CD4-positive, alpha-beta T cell treated with Interleukin-4 for 4 hours (primary cell): Measurements from ENCODE around the gene HMG20B.
"Not testable (repeated sequence)": the region's sequence is repeated elsewhere in the genome, so short reads cannot be mapped to it uniquely, and the experiment has no call there.

Source experiments
- DNase-seq: peaks from one replicate; pipeline ENCODE4 v3.0.0-alpha.2; 2020

The HMG20B gene

DNA sequence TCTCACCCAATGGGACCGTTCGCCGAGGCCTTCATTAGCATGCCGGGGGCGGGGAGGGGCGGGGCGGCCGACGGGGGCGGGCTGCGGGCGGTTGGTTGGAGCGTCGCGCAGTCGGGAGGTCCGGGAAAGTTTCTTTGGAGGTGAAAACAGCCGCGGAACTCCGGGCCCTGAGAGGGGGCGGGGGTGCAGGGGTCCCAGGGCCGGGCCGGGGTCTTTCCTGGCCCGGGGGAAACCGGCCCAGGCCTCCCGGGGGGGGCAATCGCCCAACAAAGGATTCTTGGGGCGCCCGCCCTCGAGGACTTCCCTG lies at the start of gene HMG20B:
Gene HMG20B, plus strand, starts transcription at position 90 of the 307 bp plus-strand sequence. CDS start 366 bp downstream, outside the sequence.
- no peak for DNase-seq

DNA sequence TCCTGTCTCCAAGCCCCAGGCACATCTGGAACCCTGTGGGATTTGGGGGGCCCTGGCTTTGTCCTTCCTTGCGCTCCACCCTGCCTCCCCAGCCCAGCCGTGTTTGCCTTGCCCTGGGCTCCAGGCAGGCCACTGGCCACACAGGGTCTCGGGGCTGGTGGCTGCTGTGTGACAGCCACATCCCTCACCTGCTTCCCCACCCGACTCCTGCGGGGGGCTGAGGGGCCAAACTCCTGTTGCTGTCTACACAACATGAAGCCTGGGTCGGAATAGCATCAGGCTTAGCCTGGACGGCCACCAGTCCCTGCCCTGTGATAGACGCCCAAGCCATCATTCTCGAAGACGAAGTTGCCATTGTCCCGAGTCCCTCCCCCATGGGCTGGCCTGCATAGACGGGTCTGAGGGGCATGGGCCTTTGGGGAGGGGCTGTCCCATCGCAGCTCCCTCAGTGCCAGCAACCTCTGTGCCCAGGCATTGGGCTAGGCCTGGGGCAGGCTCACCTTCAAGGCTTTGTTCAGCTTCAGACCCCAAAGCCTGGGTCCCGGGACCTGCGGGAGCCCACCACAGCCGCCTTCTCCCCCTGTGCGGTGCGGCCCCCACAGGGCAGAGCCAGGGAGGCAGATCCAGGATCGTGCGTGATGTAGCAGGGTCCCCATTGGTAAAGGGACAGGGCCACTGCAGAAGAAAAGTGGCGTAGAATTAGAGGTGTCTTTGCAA lies 49.2 kb upstream of the HMG20B start:
- no peak for DNase-seq

DNA sequence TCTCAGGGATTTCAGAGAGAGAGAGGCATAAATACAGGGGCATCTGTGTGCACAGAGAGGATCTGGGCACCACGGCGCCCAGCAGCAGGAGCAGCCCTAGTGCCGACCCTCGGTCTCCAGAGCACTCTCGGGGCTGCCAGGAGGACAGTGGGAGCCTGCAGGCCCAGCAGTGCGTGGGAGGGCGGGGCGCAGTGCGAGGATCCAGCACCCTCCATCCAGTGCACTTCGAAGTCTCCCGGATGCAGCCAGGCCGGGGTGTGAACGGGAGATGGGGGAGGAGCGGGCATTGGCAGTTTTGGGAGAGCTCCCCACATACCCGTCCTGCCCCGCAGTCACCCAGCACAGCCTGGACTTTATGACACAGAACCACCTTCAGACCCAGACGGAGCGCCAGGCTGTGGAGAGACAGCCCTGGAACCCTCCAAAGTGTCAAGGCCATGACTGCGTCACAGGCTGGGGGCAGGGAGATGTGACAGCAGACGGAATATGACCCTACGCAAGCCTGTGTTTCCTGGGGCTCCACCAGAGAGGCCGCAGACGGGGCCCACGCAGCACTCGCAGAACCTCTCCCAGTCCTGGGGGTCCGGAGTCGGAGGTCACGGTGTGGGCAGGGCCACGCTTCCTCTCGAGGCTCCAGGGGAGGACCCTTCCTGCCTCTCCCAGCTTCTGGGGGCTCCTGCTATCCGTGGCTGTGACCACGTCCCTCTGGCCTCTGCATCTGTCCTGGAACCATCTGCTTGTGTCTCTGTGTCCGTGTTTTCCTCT lies 48.5 kb upstream of the HMG20B start:
- DNase-seq: no peak

DNA sequence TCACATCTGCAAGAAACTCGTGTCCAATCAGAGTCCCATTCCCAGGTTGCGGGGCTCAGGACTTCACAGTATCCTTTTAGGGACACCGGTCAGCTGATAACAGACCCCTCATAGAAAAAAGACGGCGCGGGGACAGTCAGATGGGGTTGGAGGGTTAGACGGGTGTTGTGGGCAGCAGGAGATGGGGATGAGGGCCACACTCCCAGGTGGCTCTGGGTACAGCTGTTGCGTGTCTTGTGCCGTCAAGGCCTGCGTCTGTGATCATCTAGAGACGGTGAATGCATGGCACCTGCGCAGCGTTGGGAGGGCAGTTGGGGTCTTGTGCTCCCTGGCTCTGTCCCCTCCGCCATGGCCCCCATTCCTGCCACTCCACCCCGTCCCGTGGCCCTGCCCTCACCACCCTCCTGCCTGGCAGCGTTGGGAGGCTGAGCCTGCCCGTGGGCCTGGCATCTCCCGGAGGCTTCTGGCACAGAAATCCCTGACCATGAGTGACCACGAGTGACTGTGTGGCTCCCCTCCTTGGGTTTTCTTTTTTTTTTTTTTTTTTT lies 47.8 kb upstream of the HMG20B start:
- DNase-seq: no peak

DNA sequence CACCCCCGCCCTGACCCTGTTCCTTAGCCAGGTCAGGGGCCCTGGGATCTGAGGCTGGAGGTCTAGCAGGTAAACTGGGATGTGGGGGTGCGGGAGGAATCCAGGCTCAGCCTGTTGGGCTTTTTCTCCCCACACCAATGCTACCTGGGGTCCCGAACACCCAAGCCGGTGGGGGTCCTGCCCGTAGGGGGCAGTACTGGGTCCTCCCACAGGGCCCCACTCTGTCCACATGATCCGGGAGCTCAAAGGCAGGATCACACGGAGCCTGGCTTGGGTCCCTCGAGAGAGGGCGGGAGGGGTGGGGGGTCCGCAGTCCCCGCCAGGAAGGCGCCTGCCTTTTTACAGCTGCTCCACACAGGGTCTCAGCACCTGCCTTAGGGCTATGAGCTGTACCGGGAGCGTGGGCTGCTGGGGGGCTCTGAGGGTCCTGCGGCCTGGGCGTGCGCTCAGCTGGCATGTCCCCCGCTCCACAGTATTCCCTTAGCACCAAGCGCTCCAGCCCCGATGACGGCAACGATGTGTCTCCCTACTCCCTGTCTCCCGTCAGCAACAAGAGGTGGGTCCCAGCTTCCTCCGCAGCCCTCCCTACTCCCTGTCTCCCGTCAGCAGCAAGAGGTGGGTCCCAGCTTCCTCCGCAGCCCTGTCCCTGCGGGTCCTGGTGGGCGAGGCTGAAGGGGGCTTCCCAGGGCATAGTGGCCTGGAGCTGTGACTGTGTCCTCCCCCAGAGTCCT lies 46.1 kb upstream of the HMG20B start:
- no peak for DNase-seq

DNA sequence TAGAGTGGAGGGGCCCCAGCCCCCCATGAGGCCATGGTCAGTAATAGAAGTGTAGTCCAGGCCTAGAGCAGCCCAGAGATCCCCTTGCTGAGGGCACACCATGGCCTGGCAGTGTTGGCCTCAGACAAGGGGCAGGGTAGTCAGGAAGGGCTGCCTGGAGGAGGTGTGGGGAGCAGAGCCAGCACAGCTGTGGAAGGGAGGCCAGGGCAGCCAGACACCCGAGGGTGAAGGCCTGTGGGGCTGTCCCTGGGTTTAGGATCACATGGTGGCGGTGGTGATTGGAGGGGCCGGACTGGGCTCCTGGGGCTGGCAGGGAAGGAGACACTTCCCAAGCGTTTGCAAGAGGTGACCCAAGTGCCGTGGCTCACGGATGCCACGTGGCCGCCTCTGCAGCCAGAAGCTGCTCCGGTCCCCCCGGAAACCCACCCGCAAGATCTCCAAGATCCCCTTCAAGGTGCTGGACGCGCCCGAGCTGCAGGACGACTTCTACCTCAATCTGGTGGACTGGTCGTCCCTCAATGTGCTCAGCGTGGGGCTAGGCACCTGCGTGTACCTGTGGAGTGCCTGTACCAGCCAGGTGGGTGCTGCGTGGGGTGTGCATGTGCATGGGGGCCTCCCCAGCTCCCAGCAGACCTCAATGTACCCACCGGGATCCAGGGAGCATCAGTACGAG lies 45.4 kb upstream of the HMG20B start:
- no peak for DNase-seq

DNA sequence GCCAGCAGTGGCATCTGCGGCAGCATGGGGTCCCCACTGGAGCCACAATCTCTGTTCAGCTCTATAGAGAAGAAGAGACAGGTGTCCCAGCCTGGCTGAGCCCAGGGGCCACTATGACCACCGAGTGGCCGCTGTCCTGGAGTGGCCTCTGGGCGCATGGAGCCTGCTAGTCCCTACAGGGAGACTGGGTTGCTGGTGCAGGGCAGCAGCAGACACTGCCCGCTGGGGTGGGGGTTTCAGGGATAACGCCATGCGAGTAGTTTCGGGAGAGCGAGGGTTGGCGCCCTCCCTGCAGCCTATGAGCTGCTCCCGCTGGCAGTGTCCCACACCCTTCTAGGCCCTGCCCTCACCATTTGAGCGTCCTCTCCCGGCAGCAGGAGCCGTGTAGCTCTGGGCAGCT lies 44.7 kb upstream of the HMG20B start:
- DNase-seq: no peak

DNA sequence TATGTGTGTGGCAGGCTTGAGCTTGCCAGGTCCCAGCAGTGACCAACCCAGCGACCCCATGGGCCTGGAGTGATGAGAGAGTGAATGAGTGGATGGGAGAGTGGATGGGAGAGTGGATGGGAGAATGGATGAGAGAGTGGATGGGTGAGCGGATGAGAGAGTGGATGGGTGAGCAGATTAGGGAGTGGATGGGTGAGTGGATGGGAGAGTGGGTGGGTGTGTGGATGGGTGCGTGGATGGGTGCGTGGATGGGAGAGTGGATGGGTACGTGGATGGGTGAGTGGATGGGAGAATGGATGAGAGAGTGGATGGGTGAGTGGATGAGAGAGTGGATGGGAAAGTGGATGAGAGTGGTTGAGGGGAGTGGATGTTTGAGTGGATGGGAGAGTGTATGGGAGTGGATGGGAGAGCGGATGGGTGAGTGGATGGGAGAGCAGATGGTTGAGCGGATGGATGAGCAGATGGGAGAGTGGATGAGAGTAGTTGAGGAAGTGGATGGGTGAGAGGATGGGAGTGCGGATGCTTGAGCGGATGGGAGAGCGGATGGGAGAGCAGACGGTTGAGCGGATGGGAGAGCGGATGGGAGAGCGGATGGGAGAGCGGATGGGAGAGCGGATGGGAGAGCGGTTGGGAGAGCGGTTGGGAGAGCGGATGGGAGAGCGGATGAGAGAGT lies 44.1 kb upstream of the HMG20B start:
- no peak for DNase-seq

DNA sequence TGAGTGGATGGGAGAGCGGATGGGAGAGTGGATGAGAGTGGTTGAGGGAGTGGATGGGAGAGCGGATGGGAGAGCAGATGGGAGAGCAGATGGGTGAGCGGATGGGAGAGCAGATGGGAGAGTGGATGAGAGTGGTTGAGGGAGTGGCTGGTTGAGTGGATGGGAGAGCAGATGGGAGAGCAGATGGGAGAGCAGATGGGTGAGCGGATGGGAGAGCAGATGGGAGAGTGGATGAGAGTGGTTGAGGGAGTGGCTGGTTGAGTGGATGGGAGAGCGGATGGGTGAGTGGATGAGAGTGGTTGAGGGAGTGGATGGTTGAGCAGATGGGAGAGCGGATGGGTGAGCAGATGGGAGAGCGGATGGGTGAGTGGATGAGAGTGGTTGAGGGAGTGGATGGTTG lies 43.4 kb upstream of the HMG20B start:
- DNase-seq: not testable (repeated sequence)

DNA sequence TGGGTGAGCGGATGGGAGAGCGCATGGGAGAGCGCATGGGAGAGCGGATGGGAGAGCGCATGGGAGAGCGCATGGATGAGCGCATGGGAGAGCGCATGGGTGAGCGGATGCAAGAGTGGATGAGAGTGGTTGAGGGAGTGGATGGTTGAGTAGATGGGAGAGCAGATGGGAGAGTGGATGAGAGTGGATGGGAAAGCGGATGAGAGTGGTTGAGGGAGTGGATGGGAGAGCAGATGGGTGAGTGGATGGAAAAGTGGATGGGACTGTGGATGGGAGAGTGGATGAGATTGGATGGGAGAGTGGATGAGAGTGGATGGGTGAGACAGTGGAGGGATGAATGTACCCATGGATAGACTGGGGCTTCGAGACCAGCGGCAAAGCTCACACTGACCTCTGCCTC lies 42.4 kb upstream of the HMG20B start:
- DNase-seq: no peak

DNA sequence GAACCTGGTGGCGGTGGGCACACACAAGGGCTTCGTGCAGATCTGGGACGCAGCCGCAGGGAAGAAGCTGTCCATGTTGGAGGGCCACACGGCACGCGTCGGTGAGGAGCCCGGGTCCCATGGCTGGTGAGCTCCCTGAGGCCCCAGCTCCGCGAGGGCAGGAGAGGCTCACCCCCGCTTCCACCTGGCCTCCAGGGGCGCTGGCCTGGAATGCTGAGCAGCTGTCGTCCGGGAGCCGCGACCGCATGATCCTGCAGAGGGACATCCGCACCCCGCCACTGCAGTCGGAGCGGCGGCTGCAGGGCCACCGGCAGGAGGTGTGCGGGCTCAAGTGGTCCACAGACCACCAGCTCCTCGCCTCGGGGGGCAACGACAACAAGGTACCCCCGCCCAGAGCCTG lies 41.0 kb upstream of the HMG20B start:
- DNase-seq: no peak

DNA sequence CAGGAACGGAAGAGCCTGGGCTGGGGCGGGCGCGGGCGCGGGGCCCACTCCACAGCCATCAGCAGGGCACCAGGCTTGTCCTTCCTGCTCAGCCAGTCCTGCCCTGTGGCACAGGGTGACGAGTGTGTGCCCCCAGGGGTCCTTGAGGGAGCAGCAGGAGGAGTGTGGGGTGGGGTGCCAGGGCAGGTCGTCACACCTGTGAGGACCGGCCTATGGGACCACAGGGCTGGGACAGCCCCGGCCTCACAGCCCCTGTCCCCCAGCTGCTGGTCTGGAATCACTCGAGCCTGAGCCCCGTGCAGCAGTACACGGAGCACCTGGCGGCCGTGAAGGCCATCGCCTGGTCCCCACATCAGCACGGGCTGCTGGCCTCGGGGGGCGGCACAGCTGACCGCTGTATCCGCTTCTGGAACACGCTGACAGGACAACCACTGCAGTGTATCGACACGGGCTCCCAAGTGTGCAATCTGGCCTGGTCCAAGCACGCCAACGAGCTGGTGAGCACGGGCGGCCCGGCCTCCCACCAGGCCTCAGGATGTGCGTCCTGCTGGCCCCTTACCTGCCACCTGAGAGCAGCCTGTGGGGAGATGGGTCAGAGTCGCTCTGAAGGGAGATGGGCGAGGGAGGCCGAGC lies 40.5 kb upstream of the HMG20B start:
- no peak for DNase-seq

DNA sequence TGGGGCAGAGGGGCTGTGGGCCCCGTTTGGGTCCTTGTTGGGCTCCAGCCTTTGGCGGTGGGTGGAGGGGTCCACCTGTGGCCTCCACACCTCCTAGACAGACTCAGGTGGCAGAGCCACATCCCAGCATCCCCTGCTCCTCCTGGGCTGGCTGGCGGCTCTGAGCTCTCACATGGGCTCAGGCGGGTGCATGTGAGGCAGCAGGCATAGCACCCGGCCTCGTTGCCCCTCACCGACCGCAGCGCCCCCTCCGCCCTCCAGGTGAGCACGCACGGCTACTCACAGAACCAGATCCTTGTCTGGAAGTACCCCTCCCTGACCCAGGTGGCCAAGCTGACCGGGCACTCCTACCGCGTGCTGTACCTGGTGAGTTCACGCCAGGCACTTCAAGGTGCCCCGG lies 39.7 kb upstream of the HMG20B start:
- DNase-seq: no peak

DNA sequence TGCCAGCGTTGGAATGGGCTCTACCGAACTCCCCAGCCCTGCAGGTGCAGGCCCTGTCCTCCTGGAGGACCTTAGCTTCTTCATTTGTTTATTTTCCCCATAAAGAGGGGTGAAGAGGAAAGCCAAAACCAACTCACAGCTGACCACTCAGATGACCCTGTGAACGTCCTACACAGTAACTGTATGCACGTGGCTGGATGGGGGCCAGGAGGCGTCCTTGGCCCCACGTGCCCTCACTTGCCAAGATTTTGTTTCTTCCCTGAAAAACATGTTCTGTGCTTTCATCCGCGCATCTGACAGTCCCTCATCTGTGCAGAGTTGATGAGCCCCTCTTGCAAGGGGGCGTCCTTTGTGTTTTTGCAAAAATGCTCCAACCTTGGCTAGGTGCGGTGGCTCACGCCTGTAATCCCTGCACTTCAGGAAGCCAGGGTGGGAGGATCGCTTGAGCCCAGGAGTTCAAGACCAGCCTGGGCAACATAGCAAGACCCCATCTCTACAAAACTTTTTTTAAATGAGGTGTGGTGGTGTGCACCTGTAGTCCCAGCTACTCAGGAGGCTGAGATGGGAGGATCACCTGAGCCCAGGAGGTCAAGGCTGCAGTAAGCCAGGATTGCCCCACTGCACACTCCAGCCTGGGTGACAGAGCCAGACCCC lies 39.1 kb upstream of the HMG20B start:
- DNase-seq: no peak

DNA sequence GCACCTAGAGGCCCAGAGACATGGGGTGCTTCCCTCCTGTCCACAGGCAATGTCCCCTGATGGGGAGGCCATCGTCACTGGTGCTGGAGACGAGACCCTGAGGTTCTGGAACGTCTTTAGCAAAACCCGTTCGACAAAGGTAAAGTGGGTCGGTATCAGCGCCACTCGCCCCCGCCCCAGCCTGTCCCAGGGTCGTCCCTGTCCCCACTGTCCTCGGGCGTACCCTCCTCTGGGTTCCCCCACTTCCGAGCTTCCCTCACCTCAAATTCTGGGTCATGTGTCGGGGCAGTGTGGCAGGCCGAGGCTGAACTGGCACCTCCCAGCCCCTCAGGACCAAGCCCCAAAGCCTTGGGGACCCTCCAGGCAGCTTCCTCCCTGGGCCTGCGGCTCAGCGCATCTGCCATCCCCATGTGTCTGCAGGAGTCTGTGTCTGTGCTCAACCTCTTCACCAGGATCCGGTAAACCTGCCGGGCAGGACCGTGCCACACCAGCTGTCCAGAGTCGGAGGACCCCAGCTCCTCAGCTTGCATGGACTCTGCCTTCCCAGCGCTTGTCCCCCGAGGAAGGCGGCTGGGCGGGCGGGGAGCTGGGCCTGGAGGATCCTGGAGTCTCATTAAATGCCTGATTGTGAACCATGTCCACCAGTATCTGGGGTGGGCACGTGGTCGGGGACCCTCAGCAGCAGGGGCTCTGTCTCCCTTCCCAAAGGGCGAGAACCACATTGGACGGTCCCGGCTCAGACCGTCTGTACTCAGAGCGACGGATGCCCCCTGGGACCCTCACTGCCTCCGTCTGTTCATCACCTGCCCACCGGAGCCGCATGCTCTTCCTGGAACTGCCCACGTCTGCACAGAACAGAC lies 38.1 kb upstream of the HMG20B start:
- no peak for DNase-seq

DNA sequence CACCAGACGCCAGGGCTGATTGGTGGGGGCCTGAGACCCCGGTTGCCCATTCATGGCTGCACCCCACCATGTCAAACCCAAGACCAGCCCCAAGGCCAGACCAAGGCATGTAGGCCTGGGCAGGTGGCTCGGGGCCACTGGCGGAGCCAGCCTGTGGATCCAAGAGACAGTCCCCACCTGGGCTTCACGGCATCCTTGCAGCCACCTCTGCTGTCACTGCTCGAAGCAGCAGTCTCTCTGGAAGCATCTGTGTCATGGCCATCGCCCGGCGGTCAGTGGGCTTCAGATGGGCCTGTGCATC lies 37.6 kb upstream of the HMG20B start:
- no peak for DNase-seq

DNA sequence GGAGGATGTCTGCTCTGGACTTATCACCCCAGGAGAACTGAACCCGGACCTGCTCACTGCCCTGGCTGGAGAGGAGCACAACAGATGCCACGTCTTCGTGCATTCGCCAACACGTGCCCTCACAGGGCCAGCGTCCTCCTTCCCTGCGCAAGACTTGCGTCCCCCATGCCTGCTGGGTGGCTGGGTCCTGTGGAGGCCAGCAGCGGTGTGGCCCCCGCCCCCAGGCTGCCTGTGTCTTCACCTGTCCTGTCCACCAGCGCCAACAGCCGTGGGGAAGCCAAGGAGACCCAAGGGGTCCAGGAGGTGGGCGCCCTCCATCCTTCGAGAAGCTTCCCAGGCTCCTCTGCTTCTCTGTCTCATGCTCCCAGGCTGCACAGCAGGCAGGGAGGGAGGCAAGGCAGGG lies 37.2 kb upstream of the HMG20B start:
- DNase-seq: no peak

DNA sequence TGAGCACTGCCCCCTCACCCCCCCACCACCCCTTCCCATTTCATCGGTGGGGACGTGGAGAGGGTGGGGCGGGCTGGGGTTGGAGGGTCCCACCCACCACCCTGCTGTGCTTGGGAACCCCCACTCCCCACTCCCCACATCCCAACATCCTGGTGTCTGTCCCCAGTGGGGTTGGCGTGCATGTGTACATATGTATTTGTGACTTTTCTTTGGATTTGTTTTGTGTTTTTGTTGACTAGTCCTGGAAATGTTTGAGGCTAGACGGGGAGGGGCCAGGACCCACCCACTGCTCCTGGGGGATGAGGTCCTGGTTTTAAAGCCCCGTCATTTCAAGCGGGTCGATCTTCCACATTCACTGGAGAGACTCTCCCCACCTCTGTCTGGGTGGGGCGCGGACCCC lies 36.8 kb upstream of the HMG20B start:
- no peak for DNase-seq

DNA sequence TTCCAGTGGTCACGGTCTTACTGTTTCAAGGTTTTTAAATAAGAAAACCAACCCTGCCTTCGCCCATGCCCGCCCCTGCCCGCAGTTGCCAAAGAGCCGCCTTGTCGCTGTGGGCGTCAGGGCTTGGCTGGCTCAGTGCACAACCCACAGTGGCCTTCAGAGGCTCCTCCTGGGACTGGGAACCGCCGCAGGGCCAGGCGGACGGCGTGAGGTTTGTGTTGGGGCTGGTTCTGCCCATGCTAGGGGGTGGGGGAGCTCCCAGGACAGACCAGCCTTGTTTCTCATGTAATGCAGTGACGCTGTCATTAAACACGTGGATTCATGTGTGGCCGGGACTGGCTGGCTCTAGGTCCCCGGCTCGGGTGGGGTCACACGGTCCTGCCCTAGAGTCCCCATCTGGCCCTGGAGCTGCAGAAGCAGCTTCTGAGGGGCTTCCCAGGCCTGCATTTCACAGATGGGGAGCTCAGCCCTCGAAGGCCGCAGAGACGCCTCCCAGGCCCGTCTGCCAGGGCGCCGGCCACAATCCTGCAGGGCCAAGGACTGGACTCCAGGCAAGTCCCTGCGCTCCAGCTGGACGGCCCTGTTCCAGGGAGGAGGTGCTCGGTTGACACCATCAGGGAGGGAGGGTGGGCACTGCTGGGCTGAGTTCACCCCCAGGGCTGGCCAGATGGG lies 36.2 kb upstream of the HMG20B start:
- DNase-seq: no peak

DNA sequence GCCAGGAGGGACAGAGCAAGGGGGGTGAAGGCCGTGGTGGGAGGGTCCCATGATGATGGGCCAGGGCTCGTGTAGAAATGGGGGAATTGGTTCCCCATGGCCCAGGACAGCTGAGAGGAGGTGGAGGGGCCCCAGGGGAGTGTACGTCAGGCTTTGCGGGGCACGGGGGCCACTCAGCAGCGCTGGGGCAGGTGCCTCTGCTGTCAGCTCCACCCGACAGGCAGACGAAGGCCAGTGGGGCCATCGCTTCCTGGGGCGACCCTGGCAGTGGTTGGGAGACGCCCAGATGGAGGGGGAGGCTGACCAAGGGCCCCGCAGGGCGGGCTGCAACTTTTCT lies 35.7 kb upstream of the HMG20B start:
- no peak for DNase-seq
